HUES6 (cell line): Measurements from ENCODE around the gene ZCCHC3.
"Not testable (repeated sequence)": the region's sequence is repeated elsewhere in the genome, so short reads cannot be mapped to it uniquely, and the experiment has no call there.

Source experiments
- H3K27ac ChIP-seq: 2 replicates; pipeline ENCODE4 v1.7.0; 2013; ENCODE audit warnings: low read depth, mild to moderate bottlenecking, low read length, inconsistent platforms
- H3K27me3 ChIP-seq: 2 replicates; pipeline ENCODE4 v1.6.1; 2013; ENCODE audit warnings: low read length; ENCODE audit not compliant: control insufficient read depth, insufficient read depth
- H3K36me3 ChIP-seq: 2 replicates; pipeline ENCODE4 v1.6.1; 2013; ENCODE audit warnings: low read length; ENCODE audit not compliant: control insufficient read depth, insufficient read depth
- H3K4me1 ChIP-seq: 2 replicates; pipeline ENCODE4 v1.6.1; 2013; ENCODE audit warnings: low read length; ENCODE audit not compliant: control insufficient read depth, insufficient read depth
- H3K4me3 ChIP-seq: 2 replicates; pipeline ENCODE4 v1.5.1; 2013; ENCODE audit warnings: low read depth, low read length
- H3K9ac ChIP-seq: one replicate; pipeline ENCODE4 v1.6.1; 2013; ENCODE audit warnings: mild to moderate bottlenecking, low read length
- H3K9me3 ChIP-seq: 2 replicates; pipeline ENCODE4 v1.6.1; 2013; ENCODE audit warnings: low read depth, low read length; ENCODE audit not compliant: control insufficient read depth, insufficient read depth

ZCCHC3 gene

GRCh38 chr20:297098-297924 lies at the start of gene ZCCHC3:
ZCCHC3 (plus strand) TSS chr20:297570; CDS start chr20:297587, 17 bp downstream.
- Histone ChIP-seq H3K27ac (peak within 1 kb of the TSS; percentile 92), H3K27me3 (peaks cover 32% of the 10 kb centered on the region), H3K4me1 (peaks cover 38% of the 10 kb centered on the region), H3K4me3 (peak within 1 kb of the TSS; percentile 90), H3K9me3 (no peaks in the 10 kb centered on the region), H3K9ac (peak within 1 kb of the TSS; percentile 93), H3K36me3 (no peaks in the 10 kb centered on the region)

GRCh38 chr20:251354-251753 lies 46.0 kb upstream of the ZCCHC3 start:
- 0 out of 2 replicates have a peak overlapping the region, but pooled peaks have one; percentile 15 for H3K4me3 ChIP-seq

GRCh38 chr20:252801-253200 lies 44.6 kb upstream of the ZCCHC3 start:
- Histone ChIP-seq H3K9ac (no peak overlapping the region), H3K27me3 (peaks cover 91% of the 10 kb centered on the region), H3K36me3 (no peaks in the 10 kb centered on the region), H3K9me3 (peaks cover 7% of the 10 kb centered on the region), H3K27ac (no peak overlapping the region), H3K4me1 (peaks cover 11% of the 10 kb centered on the region), H3K4me3 (no peak overlapping the region)

More at GRCh38 chr20:251354-251753, 46.0 kb upstream of the ZCCHC3 start:
- H3K9me3 ChIP-seq: peaks cover 10% of the 10 kb centered on the region
- no peak overlapping the region for H3K27ac ChIP-seq
- peaks cover 87% of the 10 kb centered on the region for H3K27me3 ChIP-seq
- no peak overlapping the region for H3K9ac ChIP-seq
- H3K36me3 ChIP-seq: no peaks in the 10 kb centered on the region
- H3K4me1 ChIP-seq: peaks cover 11% of the 10 kb centered on the region

- H3K36me3 ChIP-seq, H3K4me3 ChIP-seq, H3K9ac ChIP-seq, H3K27ac ChIP-seq, H3K9me3 ChIP-seq: not testable (repeated sequence)
- Histone ChIP-seq H3K4me1 (peaks cover 11% of the 10 kb centered on the region), H3K27me3 (peaks cover 95% of the 10 kb centered on the region)
These were observed 43.9 kb upstream of the ZCCHC3 start for GRCh38 chr20:253447-253846.

GRCh38 chr20:257419-257818 lies 40.0 kb upstream of the ZCCHC3 start, which contains the start of gene DEFB132:
DEFB132 (plus strand) TSS chr20:257724; CDS start chr20:257779, 55 bp downstream.
- Histone ChIP-seq H3K9ac (no peak within 1 kb of the TSS), H3K9me3 (no peaks in the 10 kb centered on the region), H3K27ac (no peak within 1 kb of the TSS), H3K4me3 (no peak within 1 kb of the TSS), H3K36me3 (no peaks in the 10 kb centered on the region), H3K4me1 (no peaks in the 10 kb centered on the region; the same call in 1 of the 2 replicates), H3K27me3 (peaks cover 79% of the 10 kb centered on the region)

- peaks cover 79% of the 10 kb centered on the region for H3K27me3 ChIP-seq
- H3K36me3 ChIP-seq: no peaks in the 10 kb centered on the region
- no peak overlapping the region for H3K27ac ChIP-seq
- H3K4me3 ChIP-seq: no peak overlapping the region
- no peaks in the 10 kb centered on the region; the same call in 1 of the 2 replicates for H3K4me1 ChIP-seq
- no peak overlapping the region for H3K9ac ChIP-seq
- H3K9me3 ChIP-seq: no peaks in the 10 kb centered on the region
These were observed 39.0 kb upstream of the ZCCHC3 start for GRCh38 chr20:258269-258858.

- Histone ChIP-seq H3K9me3 (no peaks in the 10 kb centered on the region), H3K36me3 (no peaks in the 10 kb centered on the region), H3K4me1 (no peaks in the 10 kb centered on the region), H3K27me3 (peaks cover 79% of the 10 kb centered on the region), H3K4me3 (no peak overlapping the region), H3K9ac (no peak overlapping the region), H3K27ac (no peak overlapping the region)
These were observed 38.4 kb upstream of the ZCCHC3 start for GRCh38 chr20:258963-259362.

- Histone ChIP-seq H3K27ac (no peak overlapping the region), H3K9ac (no peak overlapping the region), H3K4me3 (no peak overlapping the region), H3K9me3 (no peaks in the 10 kb centered on the region), H3K4me1 (no peaks in the 10 kb centered on the region), H3K27me3 (peaks cover 71% of the 10 kb centered on the region), H3K36me3 (no peaks in the 10 kb centered on the region)
These were observed 37.4 kb upstream of the ZCCHC3 start for GRCh38 chr20:259981-260380.

- Histone ChIP-seq H3K9ac (no peak overlapping the region), H3K9me3 (no peaks in the 10 kb centered on the region), H3K27ac (no peak overlapping the region), H3K4me1 (no peaks in the 10 kb centered on the region), H3K27me3 (peaks cover 62% of the 10 kb centered on the region), H3K36me3 (no peaks in the 10 kb centered on the region), H3K4me3 (no peak overlapping the region)
These were observed 33.7 kb upstream of the ZCCHC3 start for GRCh38 chr20:263701-264100.

GRCh38 chr20:266596-267562 lies 30.5 kb upstream of the ZCCHC3 start:
- Histone ChIP-seq H3K36me3 (no peaks in the 10 kb centered on the region), H3K9me3 (no peaks in the 10 kb centered on the region), H3K9ac (peak overlapping the region; percentile 45), H3K27me3 (peaks cover 49% of the 10 kb centered on the region), H3K4me3 (peak overlapping the region; percentile 52), H3K4me1 (no peaks in the 10 kb centered on the region), H3K27ac (no peak overlapping the region)
